ENCODE measurements around the gene TRAF3.

TRAF3 gene

GRCh38 chr14:102731871-102732800 lies 45.1 kb upstream of the TRAF3 start:
- TF ChIP-seq CTCF (IDR thresholded peaks at IDR 0.05; ENCODE audit: low read depth, low read length) = no peak
- in situ Hi-C loops (cut with HindIII; ENCODE audit: low sequenced_read_pairs) = no loop called here
- DNase-seq (ENCODE audit: low read depth, low spot score) = no peak
- no peak overlapping the region for H3K4me3 ChIP-seq (ENCODE audit: low read depth, low read length)

GRCh38 chr14:102732924-102733323 lies 44.3 kb upstream of the TRAF3 start:
- no peak overlapping the region for H3K4me3 ChIP-seq (ENCODE audit: low read depth, low read length)
- in situ Hi-C loops (cut with HindIII; ENCODE audit: low sequenced_read_pairs) = no loop called here
- TF ChIP-seq CTCF (IDR thresholded peaks at IDR 0.05; ENCODE audit: low read depth, low read length) = no peak
- no peak for DNase-seq (ENCODE audit: low read depth, low spot score)

GRCh38 chr14:102733326-102733725 lies 43.9 kb upstream of the TRAF3 start:
- DNase-seq (ENCODE audit: low read depth, low spot score) = no peak
- H3K4me3 ChIP-seq (ENCODE audit: low read depth, low read length) = no peak overlapping the region
- TF ChIP-seq CTCF (IDR thresholded peaks at IDR 0.05; ENCODE audit: low read depth, low read length) = no peak
- in situ Hi-C loops (cut with HindIII; ENCODE audit: low sequenced_read_pairs) = no loop called here

- in situ Hi-C loops (cut with HindIII; ENCODE audit: low sequenced_read_pairs) = no loop called here
- no peak overlapping the region for H3K4me3 ChIP-seq (ENCODE audit: low read depth, low read length)
- no peak for TF ChIP-seq CTCF (IDR thresholded peaks at IDR 0.05; ENCODE audit: low read depth, low read length)
- no peak for DNase-seq (ENCODE audit: low read depth, low spot score)
Observed at GRCh38 chr14:102734436-102734835, 42.8 kb upstream of the TRAF3 start.

- in situ Hi-C loops (cut with HindIII; ENCODE audit: low sequenced_read_pairs) = no loop called here
- no peak for DNase-seq (ENCODE audit: low read depth, low spot score)
- no peak overlapping the region for H3K4me3 ChIP-seq (ENCODE audit: low read depth, low read length)
- no peak for TF ChIP-seq CTCF (IDR thresholded peaks at IDR 0.05; ENCODE audit: low read depth, low read length)
Observed at GRCh38 chr14:102736956-102737355, 40.3 kb upstream of the TRAF3 start.

- in situ Hi-C loops (cut with HindIII; ENCODE audit: low sequenced_read_pairs) = no loop called here
- no peak for TF ChIP-seq CTCF (IDR thresholded peaks at IDR 0.05; ENCODE audit: low read depth, low read length)
- DNase-seq (ENCODE audit: low read depth, low spot score) = no peak
- H3K4me3 ChIP-seq (ENCODE audit: low read depth, low read length) = no peak overlapping the region
Observed at GRCh38 chr14:102737402-102738372, 39.6 kb upstream of the TRAF3 start.

Measured in astrocyte of the spinal cord (primary cell).